ENCODE data around the gene ZFYVE19. TPM values are rescaled to one million over a fixed set of nuclear protein-coding genes. Genes with fewer than 3 reads are reported as not detected.

Gene ZFYVE19
- total and polyA plus RNA-seq, 8 donors, result 10.3 to 31.0 (median 23.5) TPM

DNA sequence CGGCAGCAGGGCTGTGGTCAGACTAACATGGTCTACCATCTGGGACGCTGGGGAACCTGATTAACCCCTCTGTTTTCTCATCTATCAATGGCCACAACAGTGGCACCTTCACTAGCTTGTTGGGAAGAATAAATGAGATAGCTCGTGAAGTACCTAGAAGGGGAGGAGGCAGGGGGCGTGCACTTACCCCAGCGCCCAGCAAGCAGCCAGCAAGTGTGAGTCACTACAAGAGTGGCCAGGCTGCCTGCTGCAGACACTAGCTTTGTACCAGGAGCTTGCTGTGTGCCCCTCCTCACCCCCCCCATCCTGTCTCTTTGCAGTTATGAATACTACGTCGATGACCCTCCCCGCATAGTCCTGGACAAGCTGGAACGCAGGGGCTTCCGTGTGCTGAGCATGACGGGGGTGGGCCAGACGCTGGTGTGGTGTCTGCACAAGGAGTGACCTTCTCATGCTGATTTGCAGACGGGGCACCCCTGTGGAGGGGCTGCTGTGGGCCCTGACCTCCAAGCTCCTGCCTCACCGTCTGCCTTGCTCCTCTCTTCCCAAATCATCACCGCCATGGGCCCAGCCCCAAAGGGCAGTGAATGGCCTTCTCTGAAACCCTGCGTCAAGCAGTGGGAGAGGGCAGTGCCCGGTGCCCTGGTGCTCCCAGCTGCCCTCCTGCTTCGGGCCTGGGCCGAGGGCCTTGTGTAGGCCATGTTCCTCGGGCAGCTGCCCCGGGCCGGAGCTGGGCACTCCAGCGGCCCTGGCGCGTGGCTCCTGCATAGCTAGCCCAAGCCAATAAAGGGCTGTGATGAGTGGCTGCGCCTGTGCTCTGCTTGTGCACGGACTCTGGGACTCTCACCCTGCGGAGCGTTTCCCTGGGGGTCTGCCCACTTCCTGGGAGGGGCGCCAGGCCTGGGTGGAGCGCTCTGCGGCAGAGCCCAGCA, 39.7 kb upstream of the ZFYVE19 start:
- Histone ChIP-seq H3K36me3 (peaks cover 3 to 42% (median 33%) of the 10 kb centered on the region in 4 donors), H3K4me1 (peaks cover 66 to 87% (median 85%) of the 10 kb centered on the region in 4 donors), H3K27me3 (no peaks in the 10 kb centered on the region), H3K4me3 (no peak overlapping the region), H3K27ac (peak overlapping the region in 2 of 5 donors; percentile 86 to 93), H3K9me3 (no peaks in the 10 kb centered on the region)
- DNase-seq, result no peak
- WGBS, 5 donors, result 85 to 90% (median 87%) methylated on average over 28 to 32 of the region's 32 CpGs
- TF ChIP-seq CTCF (IDR thresholded peaks at IDR 0.05) (no peak), EP300 (IDR thresholded peaks at IDR 0.05) (no peak), POLR2A (IDR thresholded peaks at IDR 0.05) (no peak), POLR2AphosphoS5 (IDR thresholded peaks at IDR 0.05) (no peak)
- intact Hi-C loops (cut with DNase I; ENCODE audit: low total_unique reads), result no loop called here

DNA sequence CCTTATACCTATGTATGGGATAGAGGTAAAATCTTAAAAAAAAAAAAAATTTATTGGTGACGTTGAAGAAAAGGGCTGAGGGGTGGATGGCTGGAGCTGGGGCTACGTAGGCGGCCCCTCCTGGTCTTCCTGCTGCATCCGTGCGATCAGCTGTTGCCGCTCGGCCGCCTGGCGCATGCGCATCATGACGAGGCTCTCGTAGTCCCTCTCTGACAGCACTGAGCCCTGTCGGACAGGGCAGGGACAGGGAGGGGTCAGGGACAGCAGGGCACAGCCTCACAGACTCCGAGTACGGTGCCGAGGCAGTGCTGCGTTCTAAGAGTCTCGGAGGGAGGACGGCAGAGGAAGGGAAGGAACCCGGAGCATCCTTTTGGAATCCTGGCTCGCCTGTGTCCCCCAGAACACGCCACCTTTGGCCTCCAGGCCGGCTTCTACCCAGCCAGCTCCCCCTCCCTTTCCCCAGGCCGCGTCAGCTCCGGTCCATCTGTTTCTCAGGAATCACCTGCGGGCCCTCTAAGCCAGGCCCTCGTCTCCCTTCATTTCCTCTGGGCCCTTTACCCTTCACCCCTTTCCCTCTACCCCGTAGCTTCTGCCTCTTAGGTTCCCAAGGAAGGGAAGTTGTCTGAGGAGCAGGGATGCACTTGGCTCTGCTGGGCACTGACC, 38.9 kb upstream of the ZFYVE19 start:
- TF ChIP-seq POLR2AphosphoS5 (IDR thresholded peaks at IDR 0.05) (no peak), POLR2A (IDR thresholded peaks at IDR 0.05) (no peak), EP300 (IDR thresholded peaks at IDR 0.05) (no peak), CTCF (IDR thresholded peaks at IDR 0.05) (no peak)

DNA sequence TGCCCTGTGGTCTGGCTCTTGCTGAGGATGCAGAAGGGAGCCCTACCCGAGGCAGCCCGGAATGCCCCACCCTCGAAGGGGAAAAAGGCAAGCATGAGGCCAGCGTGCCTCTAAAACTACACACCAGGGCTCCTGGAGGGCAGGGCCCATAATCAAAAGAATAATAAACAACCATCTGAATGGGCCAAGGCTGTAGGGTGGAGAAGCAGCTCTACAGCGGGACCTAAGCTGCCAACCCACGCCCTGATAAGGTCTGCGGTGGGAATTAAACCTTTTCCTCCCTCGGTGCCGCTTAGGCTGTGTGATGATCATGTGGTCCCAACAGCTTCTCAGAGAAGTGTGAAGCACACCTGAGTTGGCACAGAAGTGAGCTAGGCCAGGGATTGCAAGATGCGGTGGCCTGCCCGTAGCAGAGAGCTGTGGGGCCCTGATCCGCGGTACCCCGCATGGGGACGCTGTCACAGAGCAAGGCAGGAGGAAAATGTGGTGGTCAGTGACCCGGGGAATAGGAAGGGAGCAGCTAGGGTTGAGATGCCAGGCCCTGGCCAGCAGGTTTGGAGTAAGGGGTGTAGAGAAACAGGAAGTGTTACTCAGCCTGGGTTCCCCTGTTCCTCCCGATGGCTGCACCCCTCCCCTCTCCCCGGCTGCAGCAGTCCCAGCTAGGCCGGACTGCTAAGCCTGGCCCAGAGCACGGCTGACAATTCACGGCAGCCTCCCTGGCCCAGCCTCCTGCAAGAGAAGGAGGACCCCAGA, 38.2 kb upstream of the ZFYVE19 start:
- 29 to 52% (median 35%) methylated on average over 20 to 21 of the region's 21 CpGs for WGBS, 5 donors

More for the DNA sequence above, 38.9 kb upstream of the ZFYVE19 start:
- Histone ChIP-seq H3K4me1 (peaks cover 60 to 83% (median 78%) of the 10 kb centered on the region in 4 donors), H3K27me3 (no peaks in the 10 kb centered on the region), H3K9me3 (no peaks in the 10 kb centered on the region), H3K4me3 (no peak overlapping the region), H3K27ac (peak overlapping the region; percentile 41 to 91 (median 75)), H3K36me3 (peaks cover 7 to 50% (median 41%) of the 10 kb centered on the region in 4 donors)
- WGBS, 5 donors, result 75 to 88% (median 84%) methylated on average over 27 to 29 of the region's 29 CpGs
- DNase-seq, result no peak
- intact Hi-C loops (cut with DNase I; ENCODE audit: low total_unique reads), result no loop called here

More for the DNA sequence above, 38.2 kb upstream of the ZFYVE19 start:
- H3K27me3 ChIP-seq, result no peaks in the 10 kb centered on the region
- H3K4me1 ChIP-seq, result peaks cover 53 to 75% (median 70%) of the 10 kb centered on the region in 4 donors
- peaks cover 13 to 57% (median 48%) of the 10 kb centered on the region in 4 donors for H3K36me3 ChIP-seq
- TF ChIP-seq POLR2AphosphoS5 (IDR thresholded peaks at IDR 0.05), result peak in 2 of 3 donors; percentile 17 to 73
- no peak for TF ChIP-seq POLR2A (IDR thresholded peaks at IDR 0.05)
- TF ChIP-seq EP300 (IDR thresholded peaks at IDR 0.05), result no peak
- TF ChIP-seq CTCF (IDR thresholded peaks at IDR 0.05), result no peak
- intact Hi-C loops (cut with DNase I; ENCODE audit: low total_unique reads), result no loop called here
- DNase-seq, result peak; percentile 53 to 66
- H3K27ac ChIP-seq, result peak overlapping the region; percentile 47 to 91 (median 77)
- no peaks in the 10 kb centered on the region for H3K9me3 ChIP-seq
- H3K4me3 ChIP-seq, result peak overlapping the region in 1 of 4 donors; percentile 16
